PC-3 (cell line): ENCODE results near the gene PAMR1. TPM values are rescaled to one million over a fixed set of nuclear protein-coding genes. Genes with fewer than 3 reads are reported as not detected.

ENCODE experiments used
- ATAC-seq: fragments of 200-7000 bp; cut with Tn5 transposase; 2 replicates; pipeline ENCODE4 v1.9.1; 2020; ENCODE audit warnings: mild to moderate bottlenecking, moderate library complexity
- BruUV-seq: library from RNA; stranded (reverse); fragments of 400-500 nt; replicated peaks from 2 replicates; lab custom pipeline; 2021; lab: Mats Ljungman, UMichigan
- CTCF ChIA-PET: fragments of 300-600 bp; sonication (Branson Sonifier 250); formaldehyde crosslinking; loops from one replicate; lab custom pipeline; 2022; ENCODE audit warnings: antibody characterized with exemption; lab: Charles Lee
- POLR2A ChIA-PET: fragments of 300-600 bp; sonication (Branson Sonifier 250); formaldehyde crosslinking; loops from one replicate; lab custom pipeline; 2022; ENCODE audit warnings: antibody characterized with exemption; ENCODE audit not compliant: unreplicated experiment; lab: Charles Lee
- DNase-seq: peaks from one replicate; pipeline ENCODE4 v3.0.0-alpha.2; 2015
- H2AFZ ChIP-seq: fragments of 300-600 bp; sonication (generic); 2 replicates; pipeline ENCODE4 v1.6.0; 2016; ENCODE audit warnings: antibody characterized with exemption, low read length
- H3F3A ChIP-seq: fragments of 300-600 bp; sonication (generic); one replicate; pipeline ENCODE4 v1.6.0; 2017; ENCODE audit warnings: antibody characterized with exemption, low read length, control low read depth, mild to moderate bottlenecking; ENCODE audit not compliant: unreplicated experiment
- H3K27ac ChIP-seq: fragments of 300-600 bp; sonication (generic); 2 replicates; pipeline ENCODE4 v1.5.1; 2016; ENCODE audit warnings: mild to moderate bottlenecking, low read length
- H3K27me3 ChIP-seq: fragments of 300-600 bp; sonication (generic); 2 replicates; pipeline ENCODE4 v1.6.1; 2016; ENCODE audit warnings: low read length, mixed read lengths
- H3K36me3 ChIP-seq: fragments of 300-600 bp; sonication (generic); 2 replicates; pipeline ENCODE4 v1.6.1; 2016; ENCODE audit warnings: low read depth, mixed run types, low read length, mixed read lengths
- H3K4me1 ChIP-seq: fragments of 300-600 bp; sonication (generic); 2 replicates; pipeline ENCODE4 v1.5.1; 2016; ENCODE audit warnings: low read length; ENCODE audit not compliant: insufficient read depth
- H3K4me2 ChIP-seq: fragments of 300-600 bp; sonication (generic); 2 replicates; pipeline ENCODE4 v1.6.0; 2016; ENCODE audit warnings: low read length
- H3K4me3 ChIP-seq: fragments of 300-600 bp; sonication (generic); 2 replicates; pipeline ENCODE4 v1.5.1; 2016; ENCODE audit warnings: mild to moderate bottlenecking, low read length, mixed read lengths
- H3K79me2 ChIP-seq: fragments of 300-600 bp; sonication (generic); 2 replicates; pipeline ENCODE4 v1.6.1; 2017; ENCODE audit warnings: low read length, mixed read lengths
- H3K9ac ChIP-seq: fragments of 300-600 bp; sonication (generic); 2 replicates; pipeline ENCODE4 v1.6.0; 2016; ENCODE audit warnings: mild to moderate bottlenecking, low read length
- H3K9me2 ChIP-seq: fragments of 300-600 bp; sonication (generic); replicated peaks from 2 replicates; pipeline ENCODE4 v1.6.1; 2016; ENCODE audit warnings: mixed run types, low read length, mixed read lengths
- H3K9me3 ChIP-seq: fragments of 300-600 bp; sonication (generic); 2 replicates; pipeline ENCODE4 v1.6.1; 2016; ENCODE audit warnings: low read length, mixed read lengths
- H4K20me1 ChIP-seq: fragments of 300-600 bp; sonication (generic); 2 replicates; pipeline ENCODE4 v1.6.1; 2016; ENCODE audit warnings: low read length, mixed read lengths
- EZH2 ChIP-seq: fragments of 300-600 bp; sonication (generic); IDR thresholded peaks from one replicate; pipeline ENCODE4 v1.6.1; 2017; ENCODE audit warnings: antibody characterized with exemption, mild to moderate bottlenecking, low read length; ENCODE audit not compliant: unreplicated experiment
- EZH2phosphoT487 ChIP-seq: fragments of 300-600 bp; sonication (generic); IDR thresholded peaks from 2 replicates; pipeline ENCODE4 v1.6.1; 2018; ENCODE audit warnings: mild to moderate bottlenecking, antibody characterized with exemption, low read length, borderline replicate concordance
- intact Hi-C: fragments of 100-400 bp; cut with micrococcal nuclease; formaldehyde crosslinking; loops from 2 replicates; pipeline ENCODE4 v1.9.0; 2023
- total RNA-seq: library from RNA; depleted of rRNA; stranded (reverse); fragments of >200 nt; gene quantifications from 2 replicates; pipeline ENCODE4 v1.2.3, GENCODE V29; 2014
- TF ChIP-seq, protein P1 (sequence below): fragments of 300-600 bp; sonication (generic); conservative IDR thresholded peaks from 2 replicates; pipeline ENCODE4 v1.5.1; 2017; ENCODE audit warnings: antibody characterized with exemption, low read depth, mild to moderate bottlenecking, low read length

The PAMR1 gene
- total RNA-seq, 1 experiment from 2014 or later: not detected

DNA sequence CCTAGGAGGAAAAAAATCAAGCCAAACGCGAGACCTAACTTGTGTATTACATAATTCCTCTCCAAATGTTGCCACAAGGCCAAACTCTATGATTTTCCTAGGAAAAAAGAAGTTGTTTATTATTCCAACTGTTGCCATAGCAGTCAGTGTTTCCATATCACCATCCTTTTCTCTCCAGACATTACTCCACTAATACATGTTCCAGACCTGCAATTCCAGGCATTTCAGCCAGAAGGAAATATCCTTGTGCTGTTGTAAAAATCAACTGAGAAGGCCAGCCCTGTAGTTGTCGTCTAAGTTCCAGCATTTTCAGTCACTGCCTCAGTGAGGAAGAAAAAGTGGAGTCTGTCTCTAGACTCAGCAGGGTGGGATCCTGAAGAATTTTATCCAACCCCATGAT, 33.1 kb upstream of the PAMR1 start:
- CTCF ChIA-PET: no interaction called here
- no peak overlapping the region for H3K4me2 ChIP-seq

DNA sequence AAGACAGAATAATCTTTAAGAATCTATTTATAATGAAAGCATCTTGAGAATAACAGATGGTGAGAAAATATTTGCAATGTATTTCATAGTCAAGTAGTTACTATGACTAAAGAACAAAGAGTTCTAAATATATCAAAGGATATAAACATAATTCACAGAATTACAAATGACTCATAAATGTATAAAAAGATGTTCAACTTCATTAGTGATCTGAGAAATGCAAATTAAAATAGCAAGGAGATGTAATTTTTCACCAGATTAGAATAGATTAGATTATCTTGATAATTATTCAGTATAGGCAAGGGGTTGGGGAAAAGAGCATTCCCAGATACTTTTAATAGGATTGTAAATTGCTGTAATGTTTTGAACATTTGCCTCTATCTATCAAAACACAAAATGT, 30.1 kb upstream of the PAMR1 start:
- no peak overlapping the region for H3K4me3 ChIP-seq
- H3K9me2 ChIP-seq: no peaks in the 10 kb centered on the region
- H3K4me2 ChIP-seq: no peak overlapping the region
- H3K27me3 ChIP-seq: no peaks in the 10 kb centered on the region
- ChIA-PET CTCF (no interaction called here), POLR2A (no interaction called here)
- H3K36me3 ChIP-seq: no peaks in the 10 kb centered on the region
- no peak overlapping the region for H3K27ac ChIP-seq
- TF ChIP-seq, protein P1, sequence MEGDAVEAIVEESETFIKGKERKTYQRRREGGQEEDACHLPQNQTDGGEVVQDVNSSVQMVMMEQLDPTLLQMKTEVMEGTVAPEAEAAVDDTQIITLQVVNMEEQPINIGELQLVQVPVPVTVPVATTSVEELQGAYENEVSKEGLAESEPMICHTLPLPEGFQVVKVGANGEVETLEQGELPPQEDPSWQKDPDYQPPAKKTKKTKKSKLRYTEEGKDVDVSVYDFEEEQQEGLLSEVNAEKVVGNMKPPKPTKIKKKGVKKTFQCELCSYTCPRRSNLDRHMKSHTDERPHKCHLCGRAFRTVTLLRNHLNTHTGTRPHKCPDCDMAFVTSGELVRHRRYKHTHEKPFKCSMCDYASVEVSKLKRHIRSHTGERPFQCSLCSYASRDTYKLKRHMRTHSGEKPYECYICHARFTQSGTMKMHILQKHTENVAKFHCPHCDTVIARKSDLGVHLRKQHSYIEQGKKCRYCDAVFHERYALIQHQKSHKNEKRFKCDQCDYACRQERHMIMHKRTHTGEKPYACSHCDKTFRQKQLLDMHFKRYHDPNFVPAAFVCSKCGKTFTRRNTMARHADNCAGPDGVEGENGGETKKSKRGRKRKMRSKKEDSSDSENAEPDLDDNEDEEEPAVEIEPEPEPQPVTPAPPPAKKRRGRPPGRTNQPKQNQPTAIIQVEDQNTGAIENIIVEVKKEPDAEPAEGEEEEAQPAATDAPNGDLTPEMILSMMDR: no peak
- TF ChIP-seq EZH2 (no peak), EZH2phosphoT487 (no peak)
- BruUV-seq: no TSS peak
- ATAC-seq (no peak), DNase-seq (no peak)
- no peak overlapping the region for H2AFZ ChIP-seq
- intact Hi-C loops: no loop called here
- H4K20me1 ChIP-seq: no peaks in the 10 kb centered on the region
- no peaks in the 10 kb centered on the region for H3K9me3 ChIP-seq
- H3K4me1 ChIP-seq: peaks cover 16% of the 10 kb centered on the region
- no peaks in the 10 kb centered on the region for H3K79me2 ChIP-seq
- no peaks in the 10 kb centered on the region for H3F3A ChIP-seq
- no peak overlapping the region for H3K9ac ChIP-seq

More for the DNA sequence above, 33.1 kb upstream of the PAMR1 start:
- ATAC-seq (no peak), DNase-seq (no peak)
- Histone ChIP-seq H3K9me3 (no peaks in the 10 kb centered on the region), H3K36me3 (no peaks in the 10 kb centered on the region), H3K79me2 (no peaks in the 10 kb centered on the region), H3K27me3 (no peaks in the 10 kb centered on the region), H3K27ac (no peak overlapping the region), H3K9ac (no peak overlapping the region), H3K4me1 (peaks cover 12% of the 10 kb centered on the region), H3K4me3 (no peak overlapping the region), H4K20me1 (no peaks in the 10 kb centered on the region), H3F3A (no peaks in the 10 kb centered on the region), H3K9me2 (no peaks in the 10 kb centered on the region), H2AFZ (no peak overlapping the region)
- TF ChIP-seq, protein P1: no peak
- no peak for TF ChIP-seq EZH2phosphoT487
- TF ChIP-seq EZH2: no peak
- POLR2A ChIA-PET: no interaction called here
- BruUV-seq: no TSS peak
- intact Hi-C loops: no loop called here

DNA sequence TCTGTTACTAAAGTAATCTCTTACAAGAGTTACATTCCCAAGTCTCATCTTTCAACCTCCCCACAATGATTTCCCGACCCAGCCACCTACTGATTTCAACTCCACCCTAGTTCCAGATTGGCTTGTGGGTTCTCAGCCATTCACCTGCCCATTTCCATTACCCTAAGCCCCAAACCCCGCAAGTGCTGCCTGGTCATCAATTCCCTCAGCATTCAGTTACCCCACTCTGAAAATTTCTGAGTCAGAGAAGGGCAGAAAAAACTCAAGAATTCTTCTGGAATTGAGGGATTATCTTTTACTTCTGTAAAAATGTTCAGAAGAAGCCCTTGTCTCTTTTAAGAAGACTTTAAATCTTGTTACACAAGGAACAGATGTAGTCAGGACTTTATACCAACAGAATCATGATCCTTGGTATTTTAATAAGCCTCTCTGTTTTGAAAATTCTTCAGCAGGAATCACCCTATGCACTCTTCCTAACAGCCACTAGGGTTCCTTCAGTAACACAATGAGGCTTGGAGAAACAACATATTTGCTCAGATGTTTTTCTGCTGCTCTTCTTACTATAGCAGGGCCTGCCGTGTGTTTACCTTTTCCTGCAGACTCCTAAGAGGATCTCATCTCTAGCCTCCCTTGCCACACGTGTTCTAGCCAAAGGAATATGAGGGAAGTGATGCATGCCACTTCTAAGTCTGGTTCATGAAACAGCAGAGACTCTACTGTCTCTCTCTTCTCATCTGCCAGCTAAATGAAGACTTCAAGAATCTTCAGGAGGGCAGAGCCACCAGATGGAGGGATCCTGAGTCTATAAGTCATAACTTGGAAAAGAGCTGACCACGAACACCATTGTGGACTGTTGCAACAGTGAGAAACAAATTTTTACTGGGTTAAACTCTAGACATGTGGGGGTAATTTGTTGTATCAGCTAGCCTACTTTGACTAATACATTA, 29.3 kb upstream of the PAMR1 start:
- intact Hi-C loops: no loop called here
- no TSS peak for BruUV-seq
- no peak overlapping the region for H3K4me3 ChIP-seq
- no peak overlapping the region for H2AFZ ChIP-seq
- no peaks in the 10 kb centered on the region for H3K36me3 ChIP-seq
- no peaks in the 10 kb centered on the region for H4K20me1 ChIP-seq
- peak overlapping the region; percentile 44 for H3K27ac ChIP-seq
- no peak overlapping the region for H3K4me2 ChIP-seq
- ATAC-seq (peak; percentile 17; the same call in 1 of the 2 replicates), DNase-seq (peak; percentile 34)
- H3K9me2 ChIP-seq: no peaks in the 10 kb centered on the region
- peaks cover 23% of the 10 kb centered on the region for H3K4me1 ChIP-seq
- H3K9ac ChIP-seq: no peak overlapping the region
- no peaks in the 10 kb centered on the region for H3K79me2 ChIP-seq
- CTCF ChIA-PET: no interaction called here
- H3K27me3 ChIP-seq: no peaks in the 10 kb centered on the region
- POLR2A ChIA-PET: no interaction called here
- no peak for TF ChIP-seq EZH2
- TF ChIP-seq, protein P1: peak; percentile 42
- H3F3A ChIP-seq: no peaks in the 10 kb centered on the region
- no peaks in the 10 kb centered on the region for H3K9me3 ChIP-seq
